ENCODE data around the gene S100A4.

DNA sequence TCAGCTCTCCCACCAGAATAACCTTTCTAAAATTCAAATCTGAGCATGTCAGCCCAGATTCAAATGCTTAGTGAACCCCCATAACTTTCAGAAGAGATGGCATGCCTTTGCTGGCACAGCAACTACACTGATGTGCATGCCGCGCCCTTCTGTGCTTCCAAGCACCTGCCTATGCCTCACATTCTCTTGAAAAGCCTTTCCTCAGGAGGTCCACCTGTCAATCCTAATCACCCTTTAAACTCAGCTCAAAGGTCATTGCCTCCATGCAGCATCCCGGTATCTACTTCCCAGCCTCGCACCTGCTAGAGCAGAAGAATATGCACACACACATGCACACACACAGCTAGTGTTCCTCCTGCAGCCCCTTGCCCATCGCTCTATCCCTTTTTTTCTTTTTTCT, 25.3 kb upstream of the S100A4 start:
- no peak for TF ChIP-seq CTCF (IDR thresholded peaks at IDR 0.05)
- no peak for TF ChIP-seq POLR2A (IDR thresholded peaks at IDR 0.05)

Measured in testis (tissue), 2 donors.